A549 (cell line): Measurements from ENCODE around the gene PEX3. TPM values are rescaled to one million over a fixed set of nuclear protein-coding genes. Genes with fewer than 3 reads are reported as not detected.

Experiments
- ATAC-seq, 2 experiments: fragments of 200-7000 bp in 1 of 2; fragments of >200 bp in 1 of 2; cut with Nextera tagmentation in 1 of 2; cut with Tn5 transposase in 1 of 2; 3 replicates each; pipeline versions ENCODE4 v1.8.0 to v1.9.1; 2018 to 2020; ENCODE audit warnings: mild to moderate bottlenecking in 1 of 2, moderate library complexity in 1 of 2
- CTCF ChIA-PET: fragments of 300-600 bp; sonication (Branson Sonifier 250); formaldehyde crosslinking; extraction: SDS; loops from one replicate; lab custom pipeline; 2021; ENCODE audit warnings: antibody characterized with exemption, inconsistent platforms; lab: Yijun Ruan, JAX
- POLR2A ChIA-PET: fragments of 350-600 bp; formaldehyde crosslinking; extraction: SDS; loops from one replicate; lab custom pipeline; 2021; ENCODE audit warnings: antibody characterized with exemption, inconsistent platforms; lab: Yijun Ruan, JAX
- DNase-seq, 2 experiments: peaks; one replicate each; pipeline versions ENCODE4 v3.0.0 to v3.0.0-alpha.2; 2011 to 2016; ENCODE audit warnings: low read depth in 1 of 2, low spot score in 1 of 2
- FAIRE-seq: peaks from 2 replicates; lab custom pipeline; 2011; peaks lifted over from hg19 to GRCh38; lab: Jason Lieb, UNC
- H3K27ac ChIP-seq, 2 experiments: fragments of >200 bp; sonication (Bioruptor Twin); formaldehyde crosslinking; 3 replicates each; pipeline ENCODE4 v1.5.1; 2016 to 2017
- H3K4me1 ChIP-seq: fragments of >200 bp; sonication (Bioruptor Twin); formaldehyde crosslinking; 3 replicates; pipeline ENCODE4 v1.6.1; 2016
- H3K4me2 ChIP-seq: fragments of >200 bp; sonication (Bioruptor Twin); formaldehyde crosslinking; 3 replicates; pipeline ENCODE4 v1.6.1; 2016
- H3K4me3 ChIP-seq: fragments of >200 bp; sonication (Bioruptor Twin); formaldehyde crosslinking; 3 replicates; pipeline ENCODE4 v1.5.1; 2016
- H3K9me3 ChIP-seq: fragments of >200 bp; sonication (Bioruptor Twin); formaldehyde crosslinking; 3 replicates; pipeline ENCODE4 v1.6.1; 2016
- ATOH8 ChIP-seq: fragments of 250-450 bp; sonication (Bioruptor Pico); IDR thresholded peaks from 2 replicates; pipeline ENCODE4 v1.5.0; 2020; ENCODE audit warnings: low read depth, mild to moderate bottlenecking, moderate library complexity
- BCL3 ChIP-seq: fragments of >200 bp; sonication (Bioruptor Twin); formaldehyde crosslinking; IDR thresholded peaks from 3 replicates; pipeline ENCODE4 v1.6.1; 2016
- BHLHE40 ChIP-seq: IDR thresholded peaks from 2 replicates; pipeline ENCODE4 v1.6.1; 2012; ENCODE audit warnings: low read depth, low read length, inconsistent platforms
- CBX2 ChIP-seq: fragments of 200-600 bp; sonication (generic); IDR thresholded peaks from 2 replicates; pipeline ENCODE4 v1.6.1; 2016; ENCODE audit warnings: low read depth, mild to moderate bottlenecking, borderline replicate concordance
- CEBPB ChIP-seq, 2 experiments: fragments of >200 bp in 1 of 2; sonication (Bioruptor Twin) in 1 of 2; formaldehyde crosslinking in 1 of 2; IDR thresholded peaks; 2 replicates each; pipeline ENCODE4 v1.6.1; 2012 to 2016
- CHD2 ChIP-seq: fragments of 150-350 bp; IDR thresholded peaks from 2 replicates; pipeline ENCODE4 v1.6.1; 2014; ENCODE audit warnings: low read length; ENCODE audit not compliant: partially characterized antibody
- CTCF ChIP-seq: fragments of >200 bp; sonication (Bioruptor Twin); formaldehyde crosslinking; IDR thresholded peaks from 3 replicates; pipeline ENCODE4 v1.5.1; 2016
- EHMT2 ChIP-seq: fragments of 200-600 bp; sonication (generic); IDR thresholded peaks from 2 replicates; pipeline ENCODE4 v1.6.1; 2016; ENCODE audit warnings: antibody characterized with exemption, low read depth, mild to moderate bottlenecking, moderate library complexity
- ELK1 ChIP-seq: fragments of 150-350 bp; IDR thresholded peaks from 2 replicates; pipeline ENCODE4 v1.6.1; 2014; ENCODE audit warnings: low read depth, mild to moderate bottlenecking, low read length
- FOSB ChIP-seq: fragments of 250-450 bp; sonication (Bioruptor Pico); IDR thresholded peaks from 2 replicates; pipeline ENCODE4 v1.5.0; 2020; ENCODE audit warnings: mild to moderate bottlenecking, moderate library complexity
- HES2 ChIP-seq: fragments of >200 bp; sonication (Bioruptor Twin); formaldehyde crosslinking; IDR thresholded peaks from 2 replicates; pipeline ENCODE4 v1.6.1; 2016
- HOXA7 ChIP-seq: fragments of 250-450 bp; sonication (Bioruptor Pico); IDR thresholded peaks from 2 replicates; pipeline ENCODE4 v1.5.0; 2020; ENCODE audit warnings: mild to moderate bottlenecking, moderate library complexity
- HOXB5 ChIP-seq: fragments of 250-450 bp; sonication (Bioruptor Pico); IDR thresholded peaks from 2 replicates; pipeline ENCODE4 v1.5.0; 2020; ENCODE audit warnings: mild to moderate bottlenecking, moderate library complexity
- KDM5A ChIP-seq: fragments of 200-600 bp; sonication (generic); IDR thresholded peaks from 2 replicates; pipeline ENCODE4 v1.6.1; 2016; ENCODE audit warnings: antibody characterized with exemption, mild to moderate bottlenecking
- MAX ChIP-seq: IDR thresholded peaks from 2 replicates; pipeline ENCODE4 v1.6.1; 2012
- NR3C1 ChIP-seq: fragments of >200 bp; sonication (Bioruptor Twin); formaldehyde crosslinking; IDR thresholded peaks from 3 replicates; pipeline ENCODE4 v1.6.1; 2017
- PBX3 ChIP-seq: IDR thresholded peaks from 2 replicates; pipeline ENCODE4 v1.6.1; 2012
- POLR2AphosphoS2 ChIP-seq: conservative IDR thresholded peaks from 2 replicates; pipeline ENCODE4 v1.6.1; 2012; ENCODE audit warnings: low read length, improper control_type of control experiment, inconsistent platforms
- RARB ChIP-seq: fragments of 250-450 bp; sonication (Bioruptor Pico); IDR thresholded peaks from 2 replicates; pipeline ENCODE4 v1.8.0; 2021; ENCODE audit warnings: mild to moderate bottlenecking, moderate library complexity
- SMC3 ChIP-seq: fragments of >200 bp; sonication (Bioruptor Twin); formaldehyde crosslinking; IDR thresholded peaks from 3 replicates; pipeline ENCODE4 v1.6.1; 2018; ENCODE audit warnings: inconsistent platforms
- TP53 ChIP-seq: fragments of 250-450 bp; sonication (Bioruptor Pico); IDR thresholded peaks from 2 replicates; pipeline ENCODE4 v1.5.0; 2021; ENCODE audit warnings: mild to moderate bottlenecking, moderate library complexity
- WGBS: methylation state at CpG from one replicate; pipeline ENCODE4 v1.1.6; 2017; ENCODE audit errors: missing lambda C conversion rate; 5-methylcytosine and 5-hydroxymethylcytosine counted together
- polyA plus RNA-seq, 4 experiments: library from polyadenylated mRNA; depleted of rRNA in 3 of 4; stranded (reverse); fragments of >200 nt; fragmentation: RNase III in 1 of 4; extraction: RNeasy Plus Mini Kit Qiagen cat#74134 plus additional on column Dnase treatment in 1 of 4; gene quantifications; 2 replicates in 3 of 4; 3 replicates in 1 of 4; pipeline ENCODE4 v1.2.3, GENCODE V29; 2011 to 2017

The PEX3 gene
- polyA plus RNA-seq, 2 of the 4 experiments (the other 2 are of a cell fraction): 15.1 to 25.9 TPM

GRCh38 chr6:143429970-143430369, 20.6 kb upstream of the PEX3 start:
- ATAC-seq (no peak), FAIRE-seq (no peak), DNase-seq (no peak)
- Histone ChIP-seq H3K9me3 (no peaks in the 10 kb centered on the region), H3K27ac (no peak overlapping the region), H3K4me3 (no peak overlapping the region), H3K4me2 (no peak overlapping the region), H3K4me1 (peaks cover 3% of the 10 kb centered on the region; the same call in 1 of the 3 replicates)
- ChIA-PET CTCF (interaction anchor here (1.2 to 5.2 kb wide), 2 partner anchors 737 to 955 kb away, joined by 4 to 46 read pairs; no protein-coding TSS in a partner anchor), POLR2A (no interaction called here)
- WGBS: 84% methylated on average over 2 of the region's 4 CpGs
- no peak for TF ChIP-seq ATOH8 (CRISPR knock-in tag)
- no peak for TF ChIP-seq TP53
- no peak for TF ChIP-seq BHLHE40
- TF ChIP-seq NR3C1: no peak
- no peak for TF ChIP-seq MAX
- no peak for TF ChIP-seq SMC3
- no peak for TF ChIP-seq ELK1
- TF ChIP-seq CHD2: no peak
- TF ChIP-seq EHMT2: no peak
- no peak for TF ChIP-seq RARB
- no peak for TF ChIP-seq FOSB (CRISPR knock-in tag)

- FAIRE-seq: no peak
- Histone ChIP-seq H3K4me3 (no peak overlapping the region), H3K4me1 (peaks cover 3% of the 10 kb centered on the region; the same call in 1 of the 3 replicates)
- WGBS: 100% methylated on average over 1 of the region's 1 CpG
- POLR2A ChIA-PET: no interaction called here
- TF ChIP-seq CEBPB (IDR thresholded peaks at IDR 0.05) (no peak), KDM5A (no peak), HOXB5 (CRISPR knock-in tag) (no peak), CTCF (no peak), HOXA7 (no peak), HES2 (no peak)
- TF ChIP-seq, all 56 proteins: peak for 0
- DNase-seq: no peak
- Histone ChIP-seq H3K4me2 (no peak overlapping the region), H3K9me3 (no peaks in the 10 kb centered on the region), H3K27ac (no peak overlapping the region)
- CTCF ChIA-PET: interaction anchor here (0.8 to 1.0 kb wide), 2 partner anchors 715 to 738 kb away, joined by 3 read pairs; no protein-coding TSS in a partner anchor
- no peak for ATAC-seq
These were observed 19.4 kb upstream of the PEX3 start for GRCh38 chr6:143431226-143431625.

- no peak for FAIRE-seq
- Histone ChIP-seq H3K27ac (no peak overlapping the region), H3K4me3 (no peak overlapping the region), H3K4me2 (no peak overlapping the region), H3K4me1 (no peaks in the 10 kb centered on the region), H3K9me3 (no peaks in the 10 kb centered on the region)
- POLR2A ChIA-PET: no interaction called here
- TF ChIP-seq ATOH8 (CRISPR knock-in tag): no peak
- TF ChIP-seq HOXB5 (CRISPR knock-in tag): no peak
- TF ChIP-seq CHD2: no peak
- no peak for TF ChIP-seq NR3C1
- TF ChIP-seq PBX3: no peak
- TF ChIP-seq BCL3: no peak
- no peak for TF ChIP-seq POLR2AphosphoS2
- no peak for TF ChIP-seq FOSB (CRISPR knock-in tag)
- no peak for TF ChIP-seq TP53
- TF ChIP-seq CBX2: no peak
- 94% methylated on average over 4 of the region's 4 CpGs for WGBS
- CTCF ChIA-PET: no interaction called here
- no peak for DNase-seq
- no peak for ATAC-seq
These were observed 18.0 kb upstream of the PEX3 start for GRCh38 chr6:143432588-143432987.
